Duodenal mucosa (tissue), 2 donors: ENCODE measurements around the gene FAM171A1.

ENCODE experiments used
- H3K27ac ChIP-seq: one replicate; pipeline ENCODE4 v1.7.0; 2013; ENCODE audit warnings: low read depth, low read length
- H3K27me3 ChIP-seq, 2 donors: one replicate each; pipeline ENCODE4 v1.7.0; 2013; ENCODE audit warnings: low read length in 2 of 2, control low read depth in 1 of 2; ENCODE audit not compliant: insufficient read depth in 2 of 2, control insufficient read depth in 1 of 2
- H3K36me3 ChIP-seq, 2 donors: one replicate each; pipeline ENCODE4 v1.7.0; 2013; ENCODE audit warnings: low read length in 2 of 2, control low read depth in 1 of 2; ENCODE audit not compliant: insufficient read depth in 2 of 2, control insufficient read depth in 1 of 2
- H3K4me1 ChIP-seq, 2 donors: one replicate each; pipeline ENCODE4 v1.7.0; 2013; ENCODE audit warnings: low read length in 2 of 2, control low read depth in 1 of 2; ENCODE audit not compliant: insufficient read depth in 2 of 2, control insufficient read depth in 1 of 2
- H3K4me3 ChIP-seq, 2 donors: one replicate each; pipeline ENCODE4 v1.7.0; 2013; ENCODE audit warnings: low read length in 2 of 2, low read depth in 1 of 2
- H3K9ac ChIP-seq, 2 donors: one replicate each; pipeline ENCODE4 v1.7.0; 2013; ENCODE audit warnings: low read length in 2 of 2, low read depth in 1 of 2
- H3K9me3 ChIP-seq, 2 donors: one replicate each; pipeline ENCODE4 v1.7.0; 2013; ENCODE audit warnings: low read length in 2 of 2, control low read depth in 1 of 2; ENCODE audit not compliant: control insufficient read depth in 1 of 2

Gene FAM171A1

DNA sequence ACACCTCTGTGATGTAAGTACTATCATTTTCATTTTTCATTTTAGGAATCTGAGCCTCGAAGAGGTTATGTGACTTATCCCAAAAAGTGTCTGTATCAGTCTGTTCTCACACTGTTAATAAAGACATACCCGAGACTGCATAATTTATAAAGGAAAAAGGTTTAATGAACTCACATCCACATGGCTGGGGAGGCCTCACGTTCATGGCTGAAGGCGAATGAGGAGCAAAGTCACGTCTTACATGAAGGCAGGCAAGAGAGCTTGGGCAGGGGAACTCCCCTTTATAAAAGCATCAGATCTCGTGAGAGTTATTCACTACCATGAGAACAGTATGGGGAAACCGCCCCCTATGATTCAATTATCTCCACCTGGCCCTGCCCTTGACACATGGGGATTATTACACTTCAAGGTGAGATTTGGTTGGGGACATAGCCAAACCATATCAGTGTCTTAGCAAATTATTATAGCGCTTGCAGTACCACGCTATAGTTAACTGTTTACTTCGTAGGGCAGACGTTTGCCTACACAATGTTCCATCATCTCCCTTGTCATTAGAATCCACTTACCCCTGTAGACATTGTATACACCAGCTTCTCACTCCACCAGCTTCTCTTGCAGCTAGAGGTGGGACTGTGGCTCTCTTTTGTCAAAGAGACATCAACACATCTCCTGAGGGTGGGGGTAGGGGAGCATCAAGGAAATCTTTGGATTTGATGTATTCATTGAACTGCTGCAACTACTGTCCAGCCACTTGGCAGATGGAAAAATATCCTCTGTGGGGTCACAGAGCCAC lies 187.2 kb downstream of the FAM171A1 start:
- no peak overlapping the region for H3K9ac ChIP-seq
- H3K9me3 ChIP-seq, result no peaks in the 10 kb centered on the region
- H3K27me3 ChIP-seq, result no peaks in the 10 kb centered on the region
- H3K27ac ChIP-seq, result no peak overlapping the region
- H3K4me1 ChIP-seq, result no peaks in the 10 kb centered on the region
- H3K36me3 ChIP-seq, result no peaks in the 10 kb centered on the region
- H3K4me3 ChIP-seq, result no peak overlapping the region

DNA sequence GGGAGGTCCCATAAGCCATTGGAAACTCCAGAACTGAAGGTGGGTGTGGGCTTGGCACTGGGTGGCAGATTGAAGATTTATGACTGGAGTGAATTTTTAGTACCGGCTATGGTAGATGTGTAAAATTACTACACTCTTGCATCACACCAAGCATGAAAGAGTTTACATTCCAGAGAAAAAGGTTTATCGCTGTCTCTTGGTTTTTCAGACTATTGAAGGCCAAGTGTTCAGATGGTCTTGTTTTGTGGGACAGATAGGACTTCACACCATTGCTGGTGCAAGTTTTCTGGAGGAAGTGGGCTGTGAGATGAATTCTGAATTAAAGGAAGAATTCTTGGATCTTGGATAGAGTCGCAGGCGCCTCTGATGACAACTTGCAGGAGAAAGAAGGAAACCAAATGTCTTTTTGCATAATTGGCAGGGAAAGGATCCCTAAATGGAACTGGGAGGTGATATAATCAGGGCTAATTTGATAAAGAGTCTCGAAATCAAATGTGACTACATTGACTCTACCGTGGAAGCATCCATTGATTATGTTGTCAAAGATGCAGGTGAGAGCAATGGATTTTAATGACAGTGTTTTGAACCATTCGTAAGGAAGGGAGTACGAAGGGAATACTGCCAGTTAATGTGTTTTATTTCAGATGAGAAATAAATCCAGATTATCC lies 188.4 kb downstream of the FAM171A1 start:
- H3K27me3 ChIP-seq, result no peaks in the 10 kb centered on the region
- H3K27ac ChIP-seq, result no peak overlapping the region
- H3K9me3 ChIP-seq, result no peaks in the 10 kb centered on the region
- no peaks in the 10 kb centered on the region for H3K36me3 ChIP-seq
- H3K4me1 ChIP-seq, result no peaks in the 10 kb centered on the region
- no peak overlapping the region for H3K9ac ChIP-seq
- H3K4me3 ChIP-seq, result no peak overlapping the region

DNA sequence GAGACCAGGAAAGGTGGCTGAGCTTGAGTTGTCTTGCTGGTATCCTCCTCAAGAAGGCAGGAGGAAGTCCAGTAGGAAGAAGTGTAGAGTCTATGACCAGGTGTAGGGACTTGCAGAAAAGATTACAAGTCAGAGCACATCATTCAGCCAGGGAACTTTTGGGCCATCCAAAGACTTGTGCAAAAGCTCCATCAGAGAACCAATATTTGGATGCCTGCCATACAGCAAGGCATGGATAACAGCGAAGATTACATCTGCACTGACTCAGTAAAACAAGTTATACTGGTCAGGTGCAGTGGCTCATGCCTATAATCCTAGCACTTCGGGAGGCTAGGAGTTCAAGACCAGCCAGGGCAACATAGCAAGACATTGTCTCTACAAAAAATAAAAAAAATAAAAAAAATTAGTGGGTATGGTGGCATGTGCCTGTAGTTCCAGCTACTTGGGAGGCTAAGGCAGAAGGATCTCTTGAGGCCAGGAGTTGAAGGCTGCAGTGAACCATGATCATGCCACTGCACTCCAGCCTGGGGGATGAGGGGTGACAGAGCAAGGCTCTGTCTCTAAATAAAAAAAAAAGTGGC lies 189.4 kb downstream of the FAM171A1 start:
- Histone ChIP-seq H3K4me1 (no peaks in the 10 kb centered on the region), H3K27ac (no peak overlapping the region), H3K9ac (no peak overlapping the region)

DNA sequence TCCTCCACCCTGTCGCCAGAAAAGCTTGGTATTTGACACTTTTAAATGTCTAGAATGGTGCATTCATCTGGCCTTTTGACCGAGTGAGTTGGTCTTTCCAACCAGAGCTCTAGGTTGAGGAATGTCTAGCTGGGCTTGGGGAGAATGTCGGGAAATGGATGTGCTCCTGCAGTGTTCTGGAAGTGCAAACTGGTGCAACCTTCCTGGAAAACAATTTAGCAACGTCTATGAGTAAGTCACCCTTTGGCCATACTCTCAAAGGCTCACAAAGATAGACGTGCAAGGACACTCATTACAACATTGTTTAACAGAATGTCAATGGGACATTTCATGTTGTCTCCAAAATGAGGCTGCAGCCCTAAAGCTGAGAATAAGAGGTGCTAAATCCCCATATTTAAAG lies 190.4 kb downstream of the FAM171A1 start:
- H3K27ac ChIP-seq, result no peak overlapping the region
- H3K9me3 ChIP-seq, result no peaks in the 10 kb centered on the region
- H3K9ac ChIP-seq, result no peak overlapping the region
- H3K4me3 ChIP-seq, result no peak overlapping the region
- H3K4me1 ChIP-seq, result no peaks in the 10 kb centered on the region
- H3K36me3 ChIP-seq, result no peaks in the 10 kb centered on the region
- no peaks in the 10 kb centered on the region for H3K27me3 ChIP-seq

More for the DNA sequence above, 189.4 kb downstream of the FAM171A1 start:
- Histone ChIP-seq H3K4me3 (no peak overlapping the region), H3K36me3 (no peaks in the 10 kb centered on the region), H3K9me3 (no peaks in the 10 kb centered on the region), H3K27me3 (no peaks in the 10 kb centered on the region)

DNA sequence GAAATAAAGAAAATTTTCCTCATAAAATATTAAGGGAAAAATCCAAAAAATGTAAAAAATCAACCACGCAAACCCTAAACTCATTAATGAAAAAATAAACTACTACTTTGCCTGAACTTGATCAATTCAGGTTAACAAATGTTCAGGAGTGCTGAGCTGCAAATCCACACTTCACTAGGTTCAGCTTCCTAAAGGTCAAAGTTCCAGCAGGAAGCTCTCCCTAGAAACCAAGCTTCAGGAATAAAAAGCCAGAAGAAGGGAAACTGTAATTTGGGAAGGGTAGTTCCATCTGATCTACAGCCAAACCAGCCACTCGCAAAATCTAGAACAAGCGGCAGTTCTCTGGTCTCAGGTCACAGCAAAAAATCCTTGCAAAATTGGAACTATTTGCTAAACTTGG lies 194.8 kb downstream of the FAM171A1 start:
- no peak overlapping the region for H3K4me3 ChIP-seq
- H3K27me3 ChIP-seq, result no peaks in the 10 kb centered on the region
- no peaks in the 10 kb centered on the region for H3K36me3 ChIP-seq
- no peaks in the 10 kb centered on the region for H3K4me1 ChIP-seq
- no peaks in the 10 kb centered on the region for H3K9me3 ChIP-seq
- no peak overlapping the region for H3K27ac ChIP-seq
- no peak overlapping the region for H3K9ac ChIP-seq

DNA sequence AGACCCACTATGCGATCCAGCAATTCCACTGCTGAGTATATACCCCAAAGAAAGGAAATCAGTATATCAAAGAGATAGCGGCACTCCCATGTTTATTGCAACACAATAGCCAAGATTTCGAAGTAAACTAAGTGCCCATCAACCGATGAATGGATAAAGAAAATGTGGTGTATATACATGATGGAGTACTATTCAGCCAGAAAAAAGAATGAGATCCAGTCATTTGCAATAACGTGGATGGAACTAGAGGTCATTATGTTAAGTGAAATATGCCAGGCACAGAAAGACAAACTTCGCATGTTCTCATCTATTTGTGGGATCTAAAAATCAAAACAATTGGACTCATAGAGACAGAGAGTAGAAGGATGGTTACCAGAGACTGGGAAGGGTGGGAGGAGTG lies 195.5 kb downstream of the FAM171A1 start:
- Histone ChIP-seq H3K27me3 (no peaks in the 10 kb centered on the region), H3K9me3 (no peaks in the 10 kb centered on the region), H3K9ac (no peak overlapping the region)

DNA sequence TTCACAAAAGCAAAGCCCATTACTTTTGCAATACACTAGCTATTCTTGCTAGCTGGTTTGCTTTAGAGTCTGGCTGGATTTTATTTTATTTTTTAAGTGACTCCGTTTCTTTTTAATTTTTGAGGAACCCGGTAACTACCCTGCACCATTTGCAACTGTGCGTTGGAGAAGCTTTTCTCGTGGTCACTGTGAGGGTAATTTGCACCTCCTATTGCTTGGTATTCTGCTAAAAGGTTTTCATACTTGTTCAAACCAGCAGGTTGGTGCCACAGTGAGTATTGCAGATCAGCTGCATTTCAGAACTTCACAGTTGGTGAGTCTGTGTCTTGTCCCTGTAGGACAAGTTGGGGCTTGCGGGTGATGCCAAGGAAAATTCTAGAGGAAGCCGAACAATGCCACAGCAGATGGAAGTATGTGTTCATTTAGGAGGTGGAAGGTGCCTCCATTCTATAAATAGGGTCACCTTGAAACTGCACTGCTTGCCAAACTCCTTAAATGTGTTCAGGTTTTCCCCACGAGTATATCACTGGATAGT lies 198.7 kb downstream of the FAM171A1 start:
- H3K9ac ChIP-seq, result no peak overlapping the region
- H3K27ac ChIP-seq, result no peak overlapping the region
- H3K4me3 ChIP-seq, result no peak overlapping the region
- no peaks in the 10 kb centered on the region for H3K27me3 ChIP-seq
- H3K36me3 ChIP-seq, result no peaks in the 10 kb centered on the region
- H3K9me3 ChIP-seq, result no peaks in the 10 kb centered on the region
- peaks cover 8 to 23% of the 10 kb centered on the region in 2 donors for H3K4me1 ChIP-seq

More for the DNA sequence above, 195.5 kb downstream of the FAM171A1 start:
- Histone ChIP-seq H3K4me3 (no peak overlapping the region), H3K4me1 (peaks cover 0 to 6% of the 10 kb centered on the region in 2 donors), H3K27ac (no peak overlapping the region), H3K36me3 (no peaks in the 10 kb centered on the region)

DNA sequence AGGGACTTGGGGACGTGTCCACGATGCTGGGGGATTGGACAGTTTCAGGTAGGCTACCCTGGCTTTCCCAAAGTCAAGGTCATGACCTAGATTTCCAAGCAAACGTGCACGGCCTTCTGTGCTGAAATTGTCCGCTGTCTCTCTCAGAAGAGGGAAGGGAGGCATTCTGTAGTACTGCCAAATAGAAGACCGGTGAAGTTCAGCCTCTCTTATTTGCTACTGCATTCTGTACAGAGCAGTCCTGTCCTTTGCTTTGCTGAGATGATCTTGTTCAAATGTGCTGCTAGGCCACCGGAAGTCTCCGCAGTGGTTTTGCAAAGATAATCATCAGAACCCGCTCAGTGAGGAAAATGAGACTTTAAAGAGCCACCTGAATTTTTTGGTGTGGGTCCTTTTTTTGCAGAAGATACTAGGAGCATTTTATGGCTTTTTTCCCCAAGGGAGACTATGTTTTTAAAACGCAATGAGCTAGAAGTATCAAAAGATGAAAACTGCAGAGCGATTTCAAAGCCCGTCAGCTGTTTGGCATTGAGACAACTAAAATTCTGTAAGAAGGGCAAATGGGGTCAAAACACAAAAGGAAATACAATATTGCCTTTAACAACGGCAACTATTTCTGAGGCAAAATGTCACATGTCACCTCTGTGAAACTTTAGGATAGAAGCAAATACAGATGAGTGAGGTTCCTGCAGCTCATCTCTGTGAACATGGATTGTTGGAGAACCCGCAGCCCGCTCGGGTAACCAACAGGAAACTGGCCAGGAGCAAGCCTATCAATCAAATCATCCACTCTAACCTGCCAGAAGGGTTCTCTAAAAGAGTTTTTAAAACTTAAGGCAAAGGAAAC lies 201.3 kb downstream of the FAM171A1 start:
- Histone ChIP-seq H3K36me3 (no peaks in the 10 kb centered on the region), H3K9me3 (no peaks in the 10 kb centered on the region), H3K27me3 (no peaks in the 10 kb centered on the region), H3K27ac (no peak overlapping the region), H3K9ac (peak overlapping the region; percentile 9 to 12), H3K4me3 (peak overlapping the region; percentile 53 to 57), H3K4me1 (peaks cover 12 to 37% of the 10 kb centered on the region in 2 donors)

DNA sequence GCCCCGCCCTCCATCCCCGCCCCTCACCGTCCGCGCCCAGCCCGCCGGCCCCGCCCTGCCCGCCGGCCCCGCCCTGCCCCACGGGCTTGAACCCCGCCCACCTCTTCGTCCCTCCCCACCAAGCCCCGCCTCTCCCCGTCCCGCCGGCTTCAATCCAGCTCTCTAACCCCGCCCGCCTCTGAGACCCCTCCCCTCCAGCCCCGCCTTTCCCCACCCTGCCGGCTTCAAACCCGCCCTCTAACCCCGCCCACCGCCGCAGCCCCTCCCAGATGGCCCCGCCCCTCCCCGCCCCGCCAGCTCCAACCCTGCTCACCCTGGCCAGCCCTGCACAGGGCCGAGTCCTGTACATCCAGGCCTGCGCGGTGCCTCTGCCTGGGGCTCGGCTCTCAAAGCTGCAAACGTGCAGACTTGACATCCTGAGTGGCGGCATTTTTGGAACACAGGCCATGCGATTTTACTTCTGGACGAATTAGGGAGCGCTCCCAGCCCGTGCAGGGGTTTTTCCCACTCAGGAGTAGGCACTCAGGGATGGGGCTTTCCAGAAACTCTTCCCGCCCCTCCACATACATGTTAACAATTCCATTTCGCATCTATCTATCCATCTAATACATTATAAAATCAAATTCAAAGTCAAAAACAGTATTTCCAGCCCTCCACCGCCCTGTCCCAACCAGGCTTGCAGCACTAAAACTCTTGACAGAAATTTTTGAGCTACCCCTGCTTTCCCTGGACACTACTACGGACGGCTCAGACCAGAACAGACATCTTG lies 202.1 kb downstream of the FAM171A1 start:
- H3K9me3 ChIP-seq, result no peaks in the 10 kb centered on the region
- H3K4me3 ChIP-seq, result peak overlapping the region; percentile 53 to 57
- no peaks in the 10 kb centered on the region for H3K27me3 ChIP-seq
- H3K27ac ChIP-seq, result no peak overlapping the region
- peaks cover 12 to 37% of the 10 kb centered on the region in 2 donors for H3K4me1 ChIP-seq
- no peaks in the 10 kb centered on the region for H3K36me3 ChIP-seq
- H3K9ac ChIP-seq, result peak overlapping the region; percentile 9 to 12
